Umbilical cord (tissue), 2 donors: Measurements from ENCODE around the gene DRC1. TPM values are rescaled to one million over a fixed set of nuclear protein-coding genes. Genes with fewer than 3 reads are reported as not detected.

Experiments
- DNase-seq: peaks from one replicate; pipeline ENCODE4 v3.0.0-alpha.2; 2015; ENCODE audit warnings: low spot score
- total RNA-seq: library from RNA; depleted of rRNA; stranded (reverse); fragments of >200 nt; gene quantifications from one replicate; pipeline ENCODE4 v1.2.3, GENCODE V29; 2014; ENCODE audit warnings: low replicate concordance; ENCODE audit not compliant: insufficient read depth

DRC1 gene
- total RNA-seq, 1 donor from 2014 or later: not detected

DNA sequence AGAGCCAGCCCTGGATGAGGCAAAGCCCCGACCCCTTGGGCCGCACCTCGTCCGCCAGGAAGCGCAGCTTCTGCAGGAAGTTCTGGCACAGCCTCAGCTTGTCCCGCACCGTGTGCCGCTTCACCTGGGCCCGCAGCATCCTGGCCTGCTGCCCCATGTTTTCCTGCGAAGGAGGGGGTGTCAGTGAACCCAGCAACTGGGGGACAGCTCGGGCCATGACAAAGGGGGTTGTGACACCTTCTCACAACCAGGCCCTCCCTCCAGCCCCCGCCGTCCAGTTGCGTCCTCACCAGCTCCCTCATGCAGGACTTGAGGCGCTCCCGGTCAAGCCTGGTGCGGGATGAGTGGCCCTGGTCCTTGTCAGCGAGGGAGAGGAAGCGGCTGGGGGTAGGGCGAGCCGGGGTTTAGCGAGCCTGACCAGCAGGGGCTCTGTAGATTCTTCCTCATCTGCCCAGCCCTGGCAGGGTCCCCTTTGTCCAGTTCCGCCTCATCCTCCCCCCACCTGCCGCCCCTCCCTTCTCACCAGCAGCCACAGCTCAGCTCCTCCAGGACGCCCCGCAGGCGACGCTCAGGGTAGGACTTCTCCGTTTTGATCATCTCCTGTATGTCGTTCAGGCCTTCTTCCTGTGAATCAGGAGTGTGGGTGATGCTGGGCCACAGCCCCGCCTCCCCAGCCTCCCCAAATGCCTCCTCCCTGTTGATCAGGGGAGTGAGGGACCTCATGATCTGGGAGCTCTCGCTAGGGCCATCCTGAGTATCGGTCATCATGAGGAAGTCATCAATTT lies 75.6 kb downstream of the DRC1 start:
- DNase-seq: no peak

DNA sequence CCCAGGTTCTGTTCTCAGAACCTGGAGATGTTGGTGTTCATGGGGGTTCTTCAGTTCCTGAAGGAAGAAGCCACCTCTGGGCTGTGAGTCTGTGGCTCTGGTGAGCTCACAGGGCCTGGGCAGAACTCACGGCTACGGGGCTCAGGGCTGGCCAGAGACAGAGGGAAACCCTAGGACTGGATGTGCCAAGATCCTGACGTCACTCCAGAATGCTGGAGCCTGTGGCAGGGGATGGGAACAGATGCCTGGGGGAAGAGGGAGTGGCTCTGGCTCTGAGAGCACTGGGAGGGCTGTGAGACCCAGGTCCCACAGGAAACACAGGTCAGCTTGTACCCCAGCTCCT lies 76.2 kb downstream of the DRC1 start, which contains the start of gene OTOF:
Gene OTOF (minus strand): TSS at position 214 of the 343 bp plus-strand sequence.
- DNase-seq: peak; percentile 88

DNA sequence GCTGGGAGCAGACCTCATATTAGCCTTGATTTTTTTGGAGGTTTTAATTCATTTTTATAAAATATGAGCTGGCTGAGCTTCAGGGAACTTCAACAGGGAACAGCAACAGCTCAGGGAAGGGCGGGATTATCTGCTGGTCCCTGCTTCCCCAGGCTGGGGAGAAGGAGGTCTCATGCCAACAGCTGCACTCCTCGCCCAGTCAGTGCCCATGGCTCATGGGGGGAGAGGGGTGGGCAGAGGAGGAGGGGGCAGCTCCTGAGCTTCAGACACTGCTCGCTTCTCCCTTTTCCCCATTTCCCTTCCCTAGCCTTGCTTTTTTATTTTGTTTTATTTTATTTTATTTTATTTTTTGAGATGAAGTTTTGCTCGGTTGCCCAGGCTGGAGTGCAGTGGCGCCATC lies 76.6 kb downstream of the DRC1 start:
- no peak for DNase-seq

DNA sequence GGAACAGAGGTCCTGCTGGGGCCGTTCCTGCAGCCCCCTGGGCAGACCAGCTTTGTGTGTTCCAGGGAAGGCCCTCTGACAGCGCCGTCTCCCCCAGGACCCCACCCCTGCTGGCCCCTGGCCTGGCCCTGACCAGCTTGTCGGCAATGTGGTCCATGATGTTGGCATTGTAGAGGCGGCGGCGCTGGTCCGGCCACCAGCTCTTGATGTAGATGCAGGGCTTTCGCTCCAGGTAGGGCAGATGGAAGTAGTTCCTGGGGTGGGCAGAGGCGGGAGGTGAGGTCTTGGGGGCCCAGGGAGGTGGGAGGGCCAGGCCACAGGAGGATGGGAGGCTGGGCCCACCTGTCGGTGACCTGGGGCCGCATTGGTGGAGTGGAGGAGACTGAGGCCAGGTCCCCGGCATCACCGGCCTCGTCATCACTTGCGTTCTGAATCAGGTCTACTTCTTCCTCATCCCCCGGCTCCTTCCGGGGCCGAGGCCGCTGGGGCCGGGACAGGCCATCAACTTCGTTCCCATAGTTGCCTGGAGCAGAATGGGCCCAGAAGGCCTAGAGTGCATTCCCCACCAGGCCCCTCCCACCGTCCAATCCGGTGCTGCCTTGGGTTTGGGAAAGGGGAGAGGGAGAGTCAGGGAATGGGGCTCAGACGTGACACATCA lies 77.5 kb downstream of the DRC1 start:
- no peak for DNase-seq

DNA sequence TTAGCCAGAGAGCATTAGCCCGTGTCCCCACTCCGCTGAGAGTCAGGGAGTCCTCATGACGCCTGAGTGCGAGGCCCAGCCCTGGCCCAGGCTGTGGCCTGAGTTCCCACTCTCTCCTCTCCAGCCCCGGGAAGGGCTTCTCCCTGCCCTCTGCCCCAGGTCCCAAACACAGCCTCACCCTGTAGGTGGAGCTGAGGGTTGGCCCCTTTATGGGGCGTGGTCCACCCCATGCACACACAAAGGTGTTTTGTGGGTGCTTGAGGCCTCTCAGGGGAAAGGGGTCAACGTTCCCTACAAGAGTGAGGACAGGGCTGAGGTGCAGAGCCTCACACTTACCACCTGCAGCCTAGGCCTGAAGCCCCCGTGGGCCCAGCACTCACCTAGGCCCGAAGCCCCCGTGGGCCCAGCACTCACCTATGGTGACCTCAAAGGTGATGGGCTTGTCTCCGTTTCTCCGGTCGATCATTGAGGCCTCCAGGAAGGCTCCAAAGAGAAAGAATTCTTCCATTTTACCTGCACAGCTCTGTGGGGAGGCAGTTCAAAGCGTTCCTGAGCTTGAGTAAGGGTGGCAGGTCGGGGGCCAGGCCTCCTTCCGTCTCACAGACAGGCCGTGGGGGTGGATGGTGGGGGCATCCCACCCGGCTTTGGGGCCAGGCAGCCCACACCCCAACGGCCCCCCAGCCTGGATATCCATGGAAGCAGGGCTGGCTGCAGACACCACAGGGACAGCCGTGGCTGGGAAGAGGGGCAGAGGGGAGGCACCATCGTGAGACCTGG lies 78.3 kb downstream of the DRC1 start:
- DNase-seq: no peak

DNA sequence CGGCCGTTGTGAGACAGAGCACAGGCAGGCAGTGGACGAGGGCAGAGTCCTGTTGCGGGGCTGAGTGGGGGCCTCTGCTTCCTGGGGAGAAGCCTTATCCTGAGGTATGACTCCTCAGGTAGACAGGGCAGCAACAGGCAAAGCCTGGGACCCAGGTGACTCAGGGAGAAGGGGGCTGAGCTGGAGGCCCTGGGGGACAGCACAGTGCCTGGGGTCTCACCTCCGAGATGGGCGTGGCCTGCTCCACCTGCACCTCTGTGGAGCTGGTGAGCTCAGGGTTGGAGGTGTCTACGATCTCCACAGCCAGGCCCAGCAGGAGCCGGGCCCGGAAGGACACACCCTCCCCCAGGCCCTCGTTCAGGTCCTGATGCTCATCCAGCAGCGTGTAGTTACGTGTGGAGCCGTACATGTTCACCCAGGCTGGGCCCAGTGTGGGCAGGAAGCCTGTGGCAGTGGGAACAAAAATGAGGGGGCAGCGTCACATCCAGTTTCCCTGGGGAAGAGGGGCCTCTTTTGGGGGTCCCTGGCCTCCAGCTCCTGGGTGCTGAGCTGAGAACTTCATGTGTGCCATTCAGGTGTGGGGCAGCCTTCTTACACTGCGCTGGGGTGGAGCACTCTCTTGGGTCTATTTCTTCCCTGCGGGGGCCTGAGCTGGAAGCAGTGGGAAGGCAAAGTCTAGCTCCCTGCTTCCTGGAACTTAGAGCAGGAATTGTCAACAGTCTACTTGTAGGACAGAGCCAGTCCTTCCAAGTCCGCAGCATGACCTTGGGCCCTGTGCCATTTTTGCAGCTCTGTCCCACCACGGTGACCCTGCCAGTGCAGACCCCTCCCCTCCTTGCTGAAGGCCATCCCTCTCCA lies 79.1 kb downstream of the DRC1 start:
- no peak for DNase-seq

DNA sequence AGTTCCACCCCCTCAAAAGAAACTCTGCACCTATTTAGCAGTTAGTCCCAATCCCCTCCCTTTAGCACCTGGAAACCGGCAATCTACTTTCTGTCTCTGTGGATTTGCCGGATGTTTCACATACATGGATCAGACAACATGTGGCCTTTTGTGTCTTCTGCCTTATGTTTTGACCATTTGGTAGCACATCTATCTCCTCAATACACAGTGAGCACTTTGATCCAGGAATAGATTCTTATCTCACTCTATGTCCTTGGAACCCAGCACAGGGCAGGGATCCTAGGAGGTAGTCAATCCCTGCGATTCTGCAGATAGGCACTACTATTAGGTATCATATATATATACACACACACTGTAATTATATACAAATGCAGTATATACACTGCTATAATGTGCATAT lies 80.0 kb downstream of the DRC1 start:
- no peak for DNase-seq

DNA sequence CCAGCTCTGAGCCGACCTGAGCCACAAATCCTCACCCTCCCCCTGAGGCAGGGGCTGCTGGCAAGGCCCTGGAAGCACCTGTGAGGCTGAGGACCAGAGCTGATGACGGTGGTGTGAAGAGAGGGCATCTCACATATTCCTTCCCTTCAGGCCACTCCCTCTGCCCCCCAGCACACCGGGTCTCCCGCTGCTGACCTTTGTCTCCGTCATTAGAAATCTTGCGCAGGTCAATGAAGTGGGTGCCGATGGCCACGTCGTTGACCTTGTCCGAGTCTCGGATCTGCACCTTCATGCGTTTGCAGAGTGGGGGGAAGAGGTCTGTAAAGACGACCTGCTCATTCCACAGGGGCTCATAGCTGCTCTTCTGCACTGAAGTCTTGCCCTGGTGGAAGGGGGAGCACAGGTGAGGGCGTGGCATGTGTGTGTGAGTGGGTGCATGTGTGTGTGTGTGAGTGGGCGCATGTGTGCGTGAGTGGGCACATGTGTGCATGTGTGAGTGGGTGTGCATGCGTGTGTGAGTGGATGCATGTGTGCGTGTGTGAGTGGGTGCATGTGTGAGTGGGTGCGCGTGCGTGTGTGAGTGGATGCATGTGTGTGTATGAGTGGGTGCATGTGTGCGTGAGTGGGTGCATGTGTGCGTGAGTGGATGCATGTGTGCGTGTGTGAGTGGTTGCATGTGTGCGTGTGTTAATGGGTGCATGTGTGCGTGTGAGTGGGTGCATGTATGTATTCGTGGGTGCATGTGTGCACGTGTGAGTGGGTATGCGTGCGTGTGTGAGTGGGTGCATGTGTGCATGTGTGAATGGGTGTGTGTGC lies 80.7 kb downstream of the DRC1 start:
- DNase-seq: no peak

DNA sequence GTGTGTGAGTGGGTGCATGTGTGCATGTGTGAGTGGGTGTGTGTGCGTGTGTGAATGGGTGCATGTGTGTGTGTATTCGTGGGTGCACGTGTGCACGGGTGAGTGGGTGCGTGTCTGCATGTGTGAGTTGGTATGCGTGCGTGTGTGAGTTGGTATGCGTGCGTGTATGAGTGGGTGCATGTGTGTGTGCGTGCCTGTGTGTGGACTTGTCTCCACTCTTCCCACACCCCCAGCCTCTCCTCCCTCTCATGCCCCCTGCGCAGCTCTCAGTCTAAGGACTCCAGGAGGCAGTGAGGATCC lies 81.3 kb downstream of the DRC1 start:
- no peak for DNase-seq

DNA sequence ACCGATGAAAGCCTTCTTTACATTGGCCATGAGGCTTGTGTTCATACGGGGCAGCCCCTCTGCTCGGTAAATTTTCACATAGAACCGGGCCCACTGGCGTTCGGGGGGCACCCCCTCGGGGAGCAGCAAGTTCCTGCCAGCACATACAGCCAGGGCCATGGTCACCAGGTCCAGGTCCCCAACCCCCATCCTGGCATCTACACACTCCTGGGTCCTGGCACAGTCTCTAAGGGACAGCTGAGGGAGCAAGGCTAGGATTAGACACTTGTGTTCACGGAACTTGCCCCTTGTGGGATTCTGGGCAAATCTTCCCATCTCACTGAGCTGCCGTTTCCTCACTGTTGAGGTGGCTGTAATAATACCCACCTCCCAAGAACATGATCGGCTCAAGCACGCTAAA lies 81.8 kb downstream of the DRC1 start:
- DNase-seq: no peak

DNA sequence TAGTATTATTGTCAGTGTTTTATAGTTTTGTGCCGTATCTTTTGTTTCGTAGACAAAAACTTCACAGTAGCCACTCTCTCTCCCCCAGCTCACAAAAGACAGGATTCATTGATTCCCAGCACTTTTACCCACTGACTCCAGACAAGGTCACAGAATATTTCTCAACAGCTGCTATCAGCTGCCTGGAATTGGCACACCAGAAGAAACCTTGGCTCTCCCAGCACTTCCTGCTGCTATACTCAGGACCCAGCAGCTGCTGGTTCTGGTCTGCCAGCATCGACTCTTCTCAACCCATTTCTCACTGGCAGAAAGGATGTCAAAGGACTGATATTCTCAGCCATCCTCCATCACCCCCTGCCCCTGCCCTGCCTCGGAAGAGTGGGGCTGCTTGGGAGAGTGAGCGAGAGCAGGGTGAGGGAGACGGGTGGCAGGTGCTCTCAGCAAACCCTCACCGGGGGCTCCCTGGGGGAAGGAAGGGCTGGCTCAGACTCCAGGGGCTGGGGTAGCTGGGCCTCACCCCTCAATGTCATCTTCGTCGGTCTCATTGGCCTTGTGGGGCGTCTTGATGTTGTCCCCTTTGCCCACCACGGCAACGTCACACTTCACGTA lies 82.3 kb downstream of the DRC1 start:
- DNase-seq: no peak

DNA sequence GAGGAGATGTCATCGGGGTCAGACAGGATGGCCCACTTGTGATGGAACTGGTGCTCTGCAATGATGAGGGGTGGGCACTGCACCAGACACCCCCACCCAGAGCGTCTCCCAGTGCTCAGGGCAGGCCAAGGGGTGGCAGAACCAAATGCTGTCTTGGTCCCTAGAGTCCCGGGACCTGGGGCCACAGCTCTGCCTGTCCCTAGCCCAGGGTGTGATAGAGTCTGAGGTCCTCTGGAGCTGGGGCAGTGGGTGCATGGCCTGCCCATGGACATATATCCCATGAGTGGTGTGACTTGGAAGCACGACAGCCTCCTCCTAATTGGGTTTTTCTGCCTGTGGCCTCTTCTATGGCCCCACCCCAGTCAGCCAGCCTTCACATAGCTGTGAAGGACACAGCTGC lies 82.9 kb downstream of the DRC1 start:
- DNase-seq: no peak

DNA sequence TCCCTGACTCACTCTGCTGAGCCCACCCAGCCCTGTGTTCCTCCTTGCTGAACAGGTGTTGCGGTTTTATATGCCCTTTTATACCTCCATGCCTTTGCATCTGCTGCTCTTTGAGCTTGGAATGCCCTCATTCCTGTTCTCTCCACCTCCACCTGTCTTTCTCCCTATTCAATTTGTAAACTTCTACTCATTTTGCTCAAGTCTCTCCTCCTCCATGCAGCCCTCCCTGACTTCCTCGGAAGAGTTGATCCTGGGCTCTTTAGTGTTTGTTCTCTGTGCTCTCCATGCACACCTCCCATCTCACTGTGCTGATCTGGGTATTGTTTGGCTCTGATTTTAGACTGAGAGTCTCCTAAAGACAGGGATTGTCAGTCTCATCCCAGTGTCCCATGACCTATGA lies 83.4 kb downstream of the DRC1 start:
- DNase-seq: no peak

DNA sequence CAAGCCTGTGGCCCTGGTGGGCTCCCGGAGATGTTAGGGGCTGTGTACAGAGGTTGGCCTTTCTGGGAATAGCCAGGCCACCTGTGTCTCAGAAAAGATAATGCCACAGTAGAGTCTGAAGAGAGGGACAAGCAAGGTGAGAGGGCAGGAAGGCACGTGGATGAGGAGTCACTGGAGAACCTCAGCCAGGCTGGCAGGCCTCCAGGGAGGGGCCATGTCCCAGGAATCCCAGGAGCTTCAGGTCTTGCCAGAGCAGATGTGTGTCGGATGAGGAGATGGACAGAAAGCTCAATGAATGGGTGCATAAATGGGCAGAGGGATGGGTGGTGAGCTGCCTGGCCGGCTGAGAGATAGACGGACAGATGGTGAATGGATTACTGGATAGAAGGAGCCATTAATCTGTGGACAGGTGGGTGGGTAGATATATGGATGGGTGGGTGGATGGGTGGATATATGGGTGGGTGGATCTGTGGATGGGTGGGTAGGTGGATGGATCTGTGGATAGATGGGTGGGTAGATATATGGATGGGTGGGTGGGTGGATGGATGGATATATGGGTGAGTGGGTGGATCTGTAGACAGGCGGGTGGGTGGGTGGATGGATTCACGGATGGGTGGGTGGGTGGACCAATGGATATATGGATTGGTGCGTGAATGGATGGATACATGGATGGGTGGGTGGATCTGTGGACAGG lies 84.2 kb downstream of the DRC1 start:
- DNase-seq: no peak

DNA sequence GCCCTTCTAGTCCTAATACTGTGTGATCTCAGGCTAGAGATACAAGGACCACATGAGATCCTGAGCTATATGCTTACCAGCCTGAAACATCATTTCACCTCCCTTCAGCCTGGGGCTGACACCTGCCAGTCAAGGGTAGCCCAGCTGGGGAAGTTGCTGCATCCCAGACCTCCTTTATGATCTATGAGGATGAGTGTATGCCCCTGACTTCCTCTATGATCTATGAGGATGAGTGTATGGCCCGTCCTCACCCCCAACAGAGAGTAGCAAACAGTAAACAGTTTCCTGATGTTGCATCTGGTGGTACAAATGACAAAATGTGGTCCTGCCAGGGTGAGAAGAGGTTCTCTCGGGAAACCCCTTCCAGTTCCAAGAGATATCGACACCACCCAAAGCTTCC lies 85.1 kb downstream of the DRC1 start:
- no peak for DNase-seq

DNA sequence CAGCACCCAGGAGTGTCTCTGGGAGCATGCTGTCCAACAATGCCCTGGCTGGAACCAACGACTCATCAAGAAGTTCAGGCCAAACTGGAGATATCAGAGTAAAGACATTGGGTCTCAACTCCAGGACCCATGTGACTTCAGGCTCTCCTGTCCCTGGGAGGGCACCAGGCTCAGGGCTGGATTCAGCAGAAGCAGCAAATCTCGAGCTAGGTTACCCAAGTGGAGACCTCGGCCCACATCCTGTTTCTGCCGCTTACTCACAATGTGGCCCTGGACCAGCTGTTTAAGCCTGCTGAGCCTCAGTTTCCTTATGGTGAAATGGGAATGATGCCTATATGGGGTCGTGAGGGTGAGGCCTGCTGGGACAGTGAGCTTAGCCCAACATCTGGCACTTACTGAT lies 85.5 kb downstream of the DRC1 start:
- DNase-seq: no peak

DNA sequence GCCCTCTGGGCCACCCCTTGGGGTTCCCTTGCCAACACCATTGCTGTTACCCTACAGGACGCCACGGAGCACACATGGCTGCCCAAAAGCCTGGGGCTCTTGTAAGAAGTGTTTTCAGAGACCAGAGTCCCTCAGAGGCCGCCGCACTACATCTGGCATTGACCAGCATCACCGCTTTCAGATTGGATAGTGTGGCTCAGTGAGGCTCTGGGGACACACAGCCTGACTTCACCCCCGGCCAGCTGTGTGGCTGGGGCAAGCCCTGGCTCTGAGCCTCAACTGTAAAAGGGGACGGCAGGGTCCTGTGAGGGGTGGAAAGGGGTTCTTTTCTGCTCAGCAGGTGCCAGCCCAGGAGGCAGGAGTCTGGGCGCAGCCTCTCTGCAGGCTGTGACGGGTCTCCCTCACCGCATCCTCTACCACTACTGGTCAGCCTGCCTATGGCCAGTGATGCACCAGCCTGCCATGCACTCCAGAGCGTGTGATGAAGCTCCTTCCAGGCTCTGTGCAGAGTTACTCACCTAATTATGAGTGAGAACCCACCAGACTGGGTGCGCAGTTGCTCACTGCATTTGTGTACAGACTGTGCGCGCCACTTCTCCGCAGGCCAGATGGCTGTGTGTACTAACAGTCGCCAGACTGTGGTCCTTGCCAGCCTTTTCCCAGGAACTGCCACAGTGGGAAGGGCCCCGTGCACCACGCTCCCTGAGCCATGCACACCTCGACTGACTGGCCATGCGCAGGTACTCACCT lies 86.9 kb downstream of the DRC1 start:
- no peak for DNase-seq

DNA sequence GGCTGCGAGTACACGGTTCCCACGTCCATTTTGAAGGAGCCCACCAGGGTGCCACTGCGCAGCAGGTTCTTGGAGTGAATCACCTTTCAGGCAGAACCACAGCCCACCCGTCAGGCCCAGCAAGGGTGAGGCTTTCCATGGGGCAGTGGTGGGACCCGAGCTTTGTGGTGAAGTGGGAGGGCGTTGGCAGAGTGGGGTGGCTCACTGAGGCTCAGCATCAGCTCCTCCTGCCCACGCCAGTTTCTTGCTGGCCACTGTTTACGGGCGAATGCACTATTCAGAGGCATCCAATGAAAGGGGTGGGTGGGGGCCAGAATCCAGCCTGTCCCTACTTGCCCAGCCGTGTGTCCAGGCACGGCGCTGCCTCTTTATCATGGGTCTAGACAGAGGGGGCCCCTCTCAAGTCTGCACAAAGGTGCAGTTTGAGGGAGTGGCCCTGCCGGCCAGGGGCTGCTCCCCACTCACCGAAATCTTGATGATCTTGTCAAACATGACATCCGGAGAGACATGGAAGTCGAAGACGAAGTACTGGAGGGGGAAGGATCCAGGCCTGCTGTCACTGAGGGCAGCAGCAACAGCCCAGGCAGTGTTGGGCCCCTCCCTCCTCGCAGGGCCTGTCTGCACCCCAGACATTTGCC lies 87.6 kb downstream of the DRC1 start:
- no peak for DNase-seq
